Measurements from ENCODE around the gene LRRC41. TPM values are rescaled to one million over a fixed set of nuclear protein-coding genes. Genes with fewer than 3 reads are reported as not detected.
"Not testable (repeated sequence)": the region's sequence is repeated elsewhere in the genome, so short reads cannot be mapped to it uniquely, and the experiment has no call there.

Gene LRRC41
- polyA plus RNA-seq, 10 donors = 52.6 to 61.8 (median 56.1) TPM

- not testable (repeated sequence) for DNase-seq
Measured at GRCh38 chr1:46246136-46246535, 57.3 kb downstream of the LRRC41 start.

- DNase-seq = peak in 1 of 3 donors; percentile 17
Measured at GRCh38 chr1:46244656-46245371, 58.6 kb downstream of the LRRC41 start.

DNA sequence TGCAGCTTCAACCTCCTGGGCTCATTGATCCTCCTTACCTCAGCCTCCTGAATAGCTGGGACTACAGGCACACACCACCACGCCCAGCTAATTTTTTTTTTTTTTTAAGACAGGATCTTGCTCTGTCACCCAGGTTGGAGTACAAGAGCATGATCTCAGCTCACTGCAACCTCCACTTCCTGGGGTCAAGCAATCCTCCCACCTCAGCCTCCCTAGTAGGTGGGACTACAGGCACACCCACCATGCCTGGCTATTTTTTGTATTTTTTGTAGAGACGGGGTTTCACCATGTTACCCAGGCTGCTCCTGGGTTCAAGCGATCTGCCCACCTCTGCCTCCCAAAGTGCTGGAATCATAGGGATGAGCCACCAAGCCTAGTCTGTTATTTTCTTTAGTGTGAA lies 59.6 kb downstream of the LRRC41 start:
- not testable (repeated sequence) for DNase-seq

GRCh38 chr1:46242918-46243317 lies 60.5 kb downstream of the LRRC41 start:
- DNase-seq = no peak

- not testable (repeated sequence) for DNase-seq
Measured at GRCh38 chr1:46241733-46242132, 61.7 kb downstream of the LRRC41 start.

DNA sequence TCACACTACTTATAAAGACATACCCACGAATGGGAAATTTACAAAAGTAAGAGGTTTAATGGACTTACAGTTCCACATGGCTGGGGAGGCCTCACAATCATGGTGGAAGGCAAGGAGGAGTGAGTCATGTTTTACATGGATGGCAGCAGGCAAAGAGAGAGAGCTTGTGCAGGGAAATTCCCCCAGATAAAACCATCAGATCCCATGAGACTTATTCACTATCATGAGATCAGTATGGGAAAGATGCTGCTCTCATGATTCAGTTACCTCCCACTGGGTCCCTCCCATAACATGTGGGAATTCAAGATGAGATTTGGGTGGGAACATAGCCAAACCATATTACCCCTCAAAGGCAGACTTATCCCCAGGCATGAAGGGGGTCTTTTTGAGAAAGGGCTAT lies 64.6 kb downstream of the LRRC41 start:
- DNase-seq = peak in 1 of 3 donors; percentile 24

DNA sequence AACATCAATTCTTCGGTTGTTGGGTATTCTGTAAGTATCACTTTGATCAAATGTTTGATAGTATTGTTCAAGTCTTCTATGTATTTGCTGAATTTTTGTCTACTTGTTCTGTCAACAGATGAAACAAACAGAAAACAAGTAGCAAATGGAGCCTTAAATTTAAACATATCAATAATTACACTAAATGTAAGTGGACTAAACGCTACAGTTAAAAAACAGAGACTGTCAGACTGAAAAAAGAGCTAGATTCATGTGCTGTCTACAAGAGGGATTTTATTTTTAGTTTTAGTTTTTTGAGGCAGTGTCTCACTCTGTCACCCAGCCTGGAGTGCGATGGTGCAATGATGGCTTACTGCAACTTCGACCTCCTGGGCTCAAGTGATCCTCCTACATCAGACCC lies 66.5 kb downstream of the LRRC41 start:
- no peak for DNase-seq

- not testable (repeated sequence) for DNase-seq
Measured at GRCh38 chr1:46231231-46231630, 72.2 kb downstream of the LRRC41 start.

Other genes with a start within 250 kb of the LRRC41 start
- 10 to 100 TPM; 12.5 to 21.9 (median 17.2) TPM for gene PIK3R3, start 171.0 kb downstream of the LRRC41 start, polyA plus RNA-seq (ENCODE audit: insufficient read length in 10 of 10)
- under 1 TPM in 9 of 10 donors, not detected in 1; 0.12 to 0.87 (median 0.52) TPM for gene TSPAN1, start 128.5 kb downstream of the LRRC41 start, polyA plus RNA-seq (ENCODE audit: insufficient read length in 10 of 10)
- not detected for gene P3R3URF, start 127.1 kb downstream of the LRRC41 start, polyA plus RNA-seq (ENCODE audit: insufficient read length in 10 of 10)
- 10 to 100 TPM; 44.3 to 60.8 (median 50.9) TPM for gene POMGNT1, start 105.2 kb downstream of the LRRC41 start, polyA plus RNA-seq (ENCODE audit: insufficient read length in 10 of 10)
- 1 to 10 TPM in 6 of 10 donors, under 1 TPM in 4; 0.78 to 1.4 (median 1.0) TPM for gene LURAP1, start 100.3 kb downstream of the LRRC41 start, polyA plus RNA-seq (ENCODE audit: insufficient read length in 10 of 10)
- gene RAD54L, start 55.9 kb downstream of the LRRC41 start, polyA plus RNA-seq (ENCODE audit: insufficient read length in 10 of 10) = 1 to 10 TPM; 3.5 to 9.6 (median 5.8) TPM
- gene UQCRH, start 82 bp upstream of the LRRC41 start, polyA plus RNA-seq (ENCODE audit: insufficient read length in 10 of 10) = 100 to 1,000 TPM; 247 to 353 (median 282) TPM
- gene NSUN4, start 37.2 kb upstream of the LRRC41 start, polyA plus RNA-seq (ENCODE audit: insufficient read length in 10 of 10) = 10 to 100 TPM; 11.0 to 15.6 (median 13.1) TPM
- gene FAAH, start 90.7 kb upstream of the LRRC41 start, polyA plus RNA-seq (ENCODE audit: insufficient read length in 10 of 10) = 10 to 100 TPM in 9 of 10 donors, 1 to 10 TPM in 1; 9.2 to 20.5 (median 14.5) TPM
- gene DMBX1, start 186.2 kb upstream of the LRRC41 start, polyA plus RNA-seq (ENCODE audit: insufficient read length in 10 of 10) = under 1 TPM in 1 of 10 donors, not detected in 9; 0.11 TPM
- not detected for gene KNCN, start 248.0 kb upstream of the LRRC41 start, polyA plus RNA-seq (ENCODE audit: insufficient read length in 10 of 10)